ENCODE results near the gene TMPRSS6. TPM values are rescaled to one million over a fixed set of nuclear protein-coding genes. Genes with fewer than 3 reads are reported as not detected.

TMPRSS6 gene
- total and polyA plus RNA-seq, 2 of the 13 experiments (the other 11 are each of a cell fraction or from before 2014, with no cell fraction given), result 4.2 to 4.8 TPM

GRCh38 chr22:37053310-37054055 is 56.0 kb downstream of the TMPRSS6 start (continued):
- TF ChIP-seq, protein P1, sequence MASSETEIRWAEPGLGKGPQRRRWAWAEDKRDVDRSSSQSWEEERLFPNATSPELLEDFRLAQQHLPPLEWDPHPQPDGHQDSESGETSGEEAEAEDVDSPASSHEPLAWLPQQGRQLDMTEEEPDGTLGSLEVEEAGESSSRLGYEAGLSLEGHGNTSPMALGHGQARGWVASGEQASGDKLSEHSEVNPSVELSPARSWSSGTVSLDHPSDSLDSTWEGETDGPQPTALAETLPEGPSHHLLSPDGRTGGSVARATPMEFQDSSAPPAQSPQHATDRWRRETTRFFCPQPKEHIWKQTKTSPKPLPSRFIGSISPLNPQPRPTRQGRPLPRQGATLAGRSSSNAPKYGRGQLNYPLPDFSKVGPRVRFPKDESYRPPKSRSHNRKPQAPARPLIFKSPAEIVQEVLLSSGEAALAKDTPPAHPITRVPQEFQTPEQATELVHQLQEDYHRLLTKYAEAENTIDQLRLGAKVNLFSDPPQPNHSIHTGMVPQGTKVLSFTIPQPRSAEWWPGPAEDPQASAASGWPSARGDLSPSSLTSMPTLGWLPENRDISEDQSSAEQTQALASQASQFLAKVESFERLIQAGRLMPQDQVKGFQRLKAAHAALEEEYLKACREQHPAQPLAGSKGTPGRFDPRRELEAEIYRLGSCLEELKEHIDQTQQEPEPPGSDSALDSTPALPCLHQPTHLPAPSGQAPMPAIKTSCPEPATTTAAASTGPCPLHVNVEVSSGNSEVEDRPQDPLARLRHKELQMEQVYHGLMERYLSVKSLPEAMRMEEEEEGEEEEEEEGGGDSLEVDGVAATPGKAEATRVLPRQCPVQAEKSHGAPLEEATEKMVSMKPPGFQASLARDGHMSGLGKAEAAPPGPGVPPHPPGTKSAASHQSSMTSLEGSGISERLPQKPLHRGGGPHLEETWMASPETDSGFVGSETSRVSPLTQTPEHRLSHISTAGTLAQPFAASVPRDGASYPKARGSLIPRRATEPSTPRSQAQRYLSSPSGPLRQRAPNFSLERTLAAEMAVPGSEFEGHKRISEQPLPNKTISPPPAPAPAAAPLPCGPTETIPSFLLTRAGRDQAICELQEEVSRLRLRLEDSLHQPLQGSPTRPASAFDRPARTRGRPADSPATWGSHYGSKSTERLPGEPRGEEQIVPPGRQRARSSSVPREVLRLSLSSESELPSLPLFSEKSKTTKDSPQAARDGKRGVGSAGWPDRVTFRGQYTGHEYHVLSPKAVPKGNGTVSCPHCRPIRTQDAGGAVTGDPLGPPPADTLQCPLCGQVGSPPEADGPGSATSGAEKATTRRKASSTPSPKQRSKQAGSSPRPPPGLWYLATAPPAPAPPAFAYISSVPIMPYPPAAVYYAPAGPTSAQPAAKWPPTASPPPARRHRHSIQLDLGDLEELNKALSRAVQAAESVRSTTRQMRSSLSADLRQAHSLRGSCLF (CRISPR knock-in tag; IDR thresholded peaks at IDR 0.05; ENCODE audit: borderline replicate concordance), result no peak
- TF ChIP-seq CCAR2 (optimal IDR thresholded peaks at IDR 0.05; ENCODE audit: low read depth, low read length) (no peak), SETDB1 (CRISPR knock-in tag; IDR thresholded peaks at IDR 0.05; ENCODE audit: borderline replicate concordance) (no peak), AHDC1 (CRISPR knock-in tag; IDR thresholded peaks at IDR 0.05; ENCODE audit: borderline replicate concordance) (no peak)
